Stimulated activated CD8-positive, alpha-beta memory T cell treated with anti-CD3 and anti-CD28 coated beads, Interleukin-4, amount 100 ng/mL, for 24 hours (primary cell): ENCODE data around the gene MARCHF9.

ENCODE experiments used
- DNase-seq: peaks from one replicate; pipeline ENCODE4 v3.0.0-alpha.2; 2020; ENCODE audit warnings: low read depth

Gene MARCHF9

GRCh38 chr12:57724003-57724935 is 30.6 kb upstream of the MARCHF9 start:
- DNase-seq, result no peak

- DNase-seq, result no peak
These were observed 29.8 kb upstream of the MARCHF9 start for GRCh38 chr12:57724936-57725740.

- DNase-seq, result no peak
These were observed 29.1 kb upstream of the MARCHF9 start for GRCh38 chr12:57725851-57726150.

GRCh38 chr12:57726151-57726883 is 28.6 kb upstream of the MARCHF9 start:
- no peak for DNase-seq

GRCh38 chr12:57726884-57727757 is 27.8 kb upstream of the MARCHF9 start:
- DNase-seq, result no peak

GRCh38 chr12:57727758-57728395 is 27.0 kb upstream of the MARCHF9 start:
- DNase-seq, result no peak

GRCh38 chr12:57729321-57729844 is 25.5 kb upstream of the MARCHF9 start:
- DNase-seq, result no peak

- DNase-seq, result no peak
These were observed 24.4 kb upstream of the MARCHF9 start for GRCh38 chr12:57730336-57731067.

GRCh38 chr12:57731411-57732080 is 23.4 kb upstream of the MARCHF9 start:
- DNase-seq, result no peak

- no peak for DNase-seq
These were observed 22.6 kb upstream of the MARCHF9 start for GRCh38 chr12:57732270-57732669.

GRCh38 chr12:57732726-57733593 is 21.9 kb upstream of the MARCHF9 start:
- no peak for DNase-seq

- no peak for DNase-seq
These were observed 21.0 kb upstream of the MARCHF9 start for GRCh38 chr12:57733928-57734327.

GRCh38 chr12:57734591-57734990 is 20.3 kb upstream of the MARCHF9 start:
- no peak for DNase-seq

- DNase-seq, result no peak
These were observed 19.6 kb upstream of the MARCHF9 start for GRCh38 chr12:57735198-57735855.

- DNase-seq, result no peak
These were observed 18.8 kb upstream of the MARCHF9 start for GRCh38 chr12:57735952-57736740.

- no peak for DNase-seq
These were observed 18.0 kb upstream of the MARCHF9 start for GRCh38 chr12:57736741-57737466.
